Dermis blood vessel endothelial cell (primary cell): Measurements from ENCODE around the gene LRRTM4. TPM values are rescaled to one million over a fixed set of nuclear protein-coding genes. Genes with fewer than 3 reads are reported as not detected.

ENCODE experiments used
- DNase-seq: peaks from one replicate; pipeline ENCODE4 v3.0.0; 2010
- total RNA-seq: library from RNA; depleted of rRNA; stranded (reverse); fragments of >200 nt; gene quantifications from 2 replicates; pipeline ENCODE4 v1.2.3, GENCODE V29; 2014

The LRRTM4 gene
- not detected in 2 replicates for total RNA-seq

- DNase-seq = no peak
Measured at GRCh38 chr2:77521931-77522470, at the start of gene LRRTM4. TSS of gene LRRTM4 (minus strand) at chr2:77522376.

GRCh38 chr2:77571545-77571944, 49.4 kb upstream of the LRRTM4 start:
- no peak for DNase-seq

GRCh38 chr2:77567723-77568122, 45.5 kb upstream of the LRRTM4 start:
- DNase-seq = no peak

GRCh38 chr2:77566582-77566981, 44.4 kb upstream of the LRRTM4 start:
- DNase-seq = no peak

- no peak for DNase-seq
Measured at GRCh38 chr2:77566131-77566530, 44.0 kb upstream of the LRRTM4 start.

GRCh38 chr2:77552956-77553355, 30.8 kb upstream of the LRRTM4 start:
- no peak for DNase-seq

- no peak for DNase-seq
Measured at GRCh38 chr2:77538031-77538430, 15.9 kb upstream of the LRRTM4 start.

- DNase-seq = no peak
Measured at GRCh38 chr2:77522888-77523287, 712 bp upstream of the LRRTM4 start.

GRCh38 chr2:77521548-77521891, 656 bp downstream of the LRRTM4 start:
- no peak for DNase-seq

- no peak for DNase-seq
Measured at GRCh38 chr2:77520641-77521547, 1.3 kb downstream of the LRRTM4 start.

- DNase-seq = no peak
Measured at GRCh38 chr2:77519888-77520506, 2.2 kb downstream of the LRRTM4 start.

- no peak for DNase-seq
Measured at GRCh38 chr2:77519164-77519887, 2.9 kb downstream of the LRRTM4 start.

GRCh38 chr2:77518311-77518710, 3.9 kb downstream of the LRRTM4 start:
- no peak for DNase-seq

GRCh38 chr2:77513191-77513590, 9.0 kb downstream of the LRRTM4 start:
- no peak for DNase-seq

- no peak for DNase-seq
Measured at GRCh38 chr2:77512507-77512906, 9.7 kb downstream of the LRRTM4 start.

GRCh38 chr2:77508511-77508910, 13.7 kb downstream of the LRRTM4 start:
- no peak for DNase-seq

- no peak for DNase-seq
Measured at GRCh38 chr2:77507657-77508056, 14.5 kb downstream of the LRRTM4 start.

- DNase-seq = no peak
Measured at GRCh38 chr2:77488141-77488540, 34.0 kb downstream of the LRRTM4 start.

GRCh38 chr2:77487074-77487803, 34.9 kb downstream of the LRRTM4 start:
- no peak for DNase-seq

- DNase-seq = no peak
Measured at GRCh38 chr2:77484026-77484425, 38.1 kb downstream of the LRRTM4 start.

- DNase-seq = no peak
Measured at GRCh38 chr2:77479895-77480294, 42.3 kb downstream of the LRRTM4 start.

GRCh38 chr2:77479395-77479794, 42.8 kb downstream of the LRRTM4 start:
- DNase-seq = no peak

GRCh38 chr2:77470096-77470495, 52.1 kb downstream of the LRRTM4 start:
- DNase-seq = no peak
